CD4-positive, alpha-beta T cell (primary cell): ENCODE measurements around the gene CD109. TPM values are rescaled to one million over a fixed set of nuclear protein-coding genes. Genes with fewer than 3 reads are reported as not detected.

Experiments
- ATAC-seq: fragments of 200-7000 bp; cut with Tn5 transposase; one replicate; pipeline ENCODE4 v1.10.0; 2022; ENCODE audit warnings: mild to moderate bottlenecking; ENCODE audit not compliant: poor library complexity
- CTCF ChIA-PET: fragments of 350-600 bp; sonication (Branson Sonifier 250); formaldehyde crosslinking; loops from one replicate; lab custom pipeline; 2021; ENCODE audit warnings: antibody characterized with exemption, inconsistent platforms; lab: Charles Lee
- POLR2A ChIA-PET: fragments of 350-600 bp; sonication (Branson Sonifier 250); formaldehyde crosslinking; loops from one replicate; lab custom pipeline; 2021; ENCODE audit warnings: antibody characterized with exemption, inconsistent platforms; lab: Charles Lee
- DNase-seq, 14 experiments: peaks; one replicate each; pipeline ENCODE4 v3.0.0-alpha.2; 2013 to 2020; ENCODE audit warnings: mixed read lengths in 2 of 14
- H3K27ac ChIP-seq, 2 donors: one replicate each; pipeline versions ENCODE4 v1.5.1 to v1.7.0; 2013; ENCODE audit warnings: low read length in 2 of 2, low read depth in 1 of 2, mild to moderate bottlenecking in 1 of 2
- H3K27me3 ChIP-seq, 2 experiments: 1 replicate in 1 of 2; 2 replicates in 1 of 2; pipeline versions ENCODE4 v1.6.1 to v1.7.0; 2013; ENCODE audit warnings: low read length in 2 of 2, control low read depth in 1 of 2, mild to moderate bottlenecking in 1 of 2, moderate library complexity in 1 of 2; ENCODE audit not compliant: insufficient read depth in 2 of 2, control insufficient read depth in 1 of 2
- H3K36me3 ChIP-seq: one replicate; pipeline ENCODE4 v1.6.1; 2013; ENCODE audit warnings: low read length, control low read depth; ENCODE audit not compliant: insufficient read depth
- H3K4me1 ChIP-seq: one replicate; pipeline ENCODE4 v1.6.1; 2013; ENCODE audit warnings: low read length, control low read depth; ENCODE audit not compliant: insufficient read depth
- H3K4me3 ChIP-seq: one replicate; pipeline ENCODE4 v1.5.1; 2013; ENCODE audit warnings: mild to moderate bottlenecking, low read length, moderate library complexity
- H3K9me3 ChIP-seq, 2 experiments: 1 replicate in 1 of 2; 2 replicates in 1 of 2; pipeline versions ENCODE4 v1.6.1 to v1.7.0; 2013; ENCODE audit warnings: low read length in 2 of 2, mild to moderate bottlenecking in 2 of 2, control low read depth in 1 of 2, moderate library complexity in 1 of 2; ENCODE audit not compliant: control insufficient read depth in 1 of 2, insufficient read depth in 1 of 2
- H3K27ac Mint-ChIP-seq: one replicate; pipeline ENCODE4 v1.8.0; 2020; ENCODE audit warnings: mixed read lengths
- H3K27me3 Mint-ChIP-seq: one replicate; pipeline ENCODE4 v1.8.0; 2021; ENCODE audit warnings: mixed read lengths
- H3K36me3 Mint-ChIP-seq: one replicate; pipeline ENCODE4 v1.8.0; 2021; ENCODE audit warnings: low read depth, mixed read lengths
- H3K4me1 Mint-ChIP-seq: one replicate; pipeline ENCODE4 v1.8.0; 2021; ENCODE audit warnings: low read depth, mixed read lengths
- H3K4me3 Mint-ChIP-seq: one replicate; pipeline ENCODE4 v1.8.0; 2020; ENCODE audit warnings: mild to moderate bottlenecking, mixed read lengths
- H3K9me3 Mint-ChIP-seq: one replicate; pipeline ENCODE4 v1.8.0; 2020; ENCODE audit warnings: mixed read lengths
- CTCF ChIP-seq: fragments of 200-600 bp; IDR thresholded peaks from one replicate; pipeline ENCODE4 v1.8.0; 2022; ENCODE audit warnings: antibody characterized with exemption, mild to moderate bottlenecking
- intact Hi-C, 2 experiments: fragments of 100-400 bp; cut with DNase I in 1 of 2; cut with micrococcal nuclease in 1 of 2; formaldehyde crosslinking; loops; one replicate each; pipeline versions ENCODE4 v1.15.1 to v1.9.0; 2023 to 2025; cut with DNase I, micrococcal nuclease
- total RNA-seq, 174 experiments: library from RNA in 2 of 174; stranded (reverse) in 2 of 174; gene quantifications; one replicate each; pipeline ENCODE4 v1.2.3 and lab custom pipeline; 2021 to 2026

The CD109 gene
- total RNA-seq, 2 experiments from 2014 or later = 0.75 to 0.80 TPM

GRCh38 chr6:73652637-73653570 is 43.1 kb upstream of the CD109 start:
- Mint-ChIP-seq H3K4me3 (peak overlapping the region; percentile 99), H3K9me3 (no peaks in the 10 kb centered on the region), H3K27ac (peak overlapping the region; percentile 95), H3K36me3 (peaks cover 29% of the 10 kb centered on the region), H3K27me3 (no peaks in the 10 kb centered on the region), H3K4me1 (peaks cover 42% of the 10 kb centered on the region)
- Histone ChIP-seq H3K9me3 (no peaks in the 10 kb centered on the region), H3K27me3 (no peaks in the 10 kb centered on the region), H3K27ac (peak overlapping the region; percentile 93 to 99), H3K36me3 (peaks cover 11% of the 10 kb centered on the region), H3K4me3 (peak overlapping the region; percentile 94), H3K4me1 (peaks cover 15% of the 10 kb centered on the region)
- TF ChIP-seq CTCF = peak; percentile 59
- ATAC-seq = peak; percentile 63
- DNase-seq = peak; percentile 35 to 90 (median 60)
- CTCF ChIA-PET = interaction anchor here (0.5 to 2.3 kb wide), 16 partner anchors 9 to 1922 kb away, joined by 3 to 12 read pairs (median 4); partner anchors contain the start of genes EEF1A1 and MTO1
- POLR2A ChIA-PET = interaction anchor here (0.5 to 3.9 kb wide), 20 partner anchors 9 to 1950 kb away, joined by 3 to 140 read pairs (median 6); partner anchors contain the start of genes CGAS, DDX43, EEF1A1 and MTO1
- intact Hi-C loops = loop anchor here (1.0 to 10.0 kb wide), 5 partner anchors 132 to 1949 kb away; partner anchors contain the start of genes COX7A2 (in 1 of the 2), EEF1A1 (in 1 of the 2), MTO1 (in 1 of the 2) and SENP6 (in 1 of the 2)

GRCh38 chr6:73653571-73654424 is 42.2 kb upstream of the CD109 start, which contains the start of gene SLC17A5:
Gene SLC17A5, minus strand, starts transcription at chr6:73653992. Its CDS starts 106 bp downstream, at chr6:73653886.
- peaks cover 15% of the 10 kb centered on the region for H3K4me1 ChIP-seq
- H3K4me3 Mint-ChIP-seq = peak within 1 kb of the TSS; percentile 99
- CTCF ChIA-PET = interaction anchor here (0.5 to 2.3 kb wide), 15 partner anchors 10 to 1631 kb away, joined by 3 to 12 read pairs (median 3); partner anchors contain the start of genes MTO1 and TMEM30A
- H3K36me3 Mint-ChIP-seq = peaks cover 25% of the 10 kb centered on the region
- H3K36me3 ChIP-seq = peaks cover 5% of the 10 kb centered on the region
- POLR2A ChIA-PET = interaction anchor here (0.6 to 3.9 kb wide), 23 partner anchors 8 to 1949 kb away, joined by 3 to 140 read pairs (median 5); partner anchors contain the start of genes CGAS, DDX43, EEF1A1 and MTO1
- H3K27me3 Mint-ChIP-seq = no peaks in the 10 kb centered on the region
- intact Hi-C loops = loop anchor here (1.0 to 10.0 kb wide), 6 partner anchors 133 to 1949 kb away; partner anchors contain the start of genes COX7A2 (in 1 of the 2), EEF1A1 (in 1 of the 2), MTO1 (in 1 of the 2) and SENP6 (in 1 of the 2)
- H3K9me3 ChIP-seq = no peaks in the 10 kb centered on the region
- H3K4me1 Mint-ChIP-seq = peaks cover 42% of the 10 kb centered on the region
- peak within 1 kb of the TSS; percentile 93 to 99 for H3K27ac ChIP-seq
- peak within 1 kb of the TSS; percentile 95 for H3K27ac Mint-ChIP-seq
- H3K27me3 ChIP-seq = no peaks in the 10 kb centered on the region
- peak; percentile 85 for ATAC-seq
- peak; percentile 71 to 95 (median 87) for DNase-seq
- no peaks in the 10 kb centered on the region for H3K9me3 Mint-ChIP-seq
- TF ChIP-seq CTCF = no peak
- H3K4me3 ChIP-seq = peak within 1 kb of the TSS; percentile 94
